Uterus (tissue), 2 donors: Measurements from ENCODE around the gene CCND1.

Source experiments
- CTCF ChIP-seq, 4 experiments: fragments of 200-600 bp in 2 of 4; fragments of 450-650 bp in 2 of 4; sonication (generic) in 2 of 4; IDR thresholded peaks; one replicate each; pipeline ENCODE4 v1.5.1; 2016 to 2019; ENCODE audit warnings: antibody characterized with exemption in 4 of 4, mild to moderate bottlenecking in 2 of 4, moderate library complexity in 1 of 4
- POLR2A ChIP-seq, 2 donors: fragments of 450-650 bp; IDR thresholded peaks; one replicate each; pipeline ENCODE4 v1.6.1; 2016; ENCODE audit warnings: antibody characterized with exemption in 2 of 2, mild to moderate bottlenecking in 1 of 2, moderate library complexity in 1 of 2

GRCh38 chr11:69667619-69668604 lies 27.0 kb downstream of the CCND1 start:
- no peak for TF ChIP-seq POLR2A (IDR thresholded peaks at IDR 0.05)
- TF ChIP-seq CTCF (IDR thresholded peaks at IDR 0.05): no peak
